GM18867 (cell line): ENCODE data around the gene NEIL1.
A peak's percentile ranks its signal among the peaks of the same experiment; 100 is the strongest.

ENCODE experiments used
- ATAC-seq: cut with Tn5 transposase; IDR thresholded peaks from one replicate; pipeline ENCODE4 v1.9.1; 2021; ENCODE audit warnings: mild to moderate bottlenecking, moderate library complexity; ENCODE audit not compliant: unreplicated experiment

The NEIL1 gene

DNA sequence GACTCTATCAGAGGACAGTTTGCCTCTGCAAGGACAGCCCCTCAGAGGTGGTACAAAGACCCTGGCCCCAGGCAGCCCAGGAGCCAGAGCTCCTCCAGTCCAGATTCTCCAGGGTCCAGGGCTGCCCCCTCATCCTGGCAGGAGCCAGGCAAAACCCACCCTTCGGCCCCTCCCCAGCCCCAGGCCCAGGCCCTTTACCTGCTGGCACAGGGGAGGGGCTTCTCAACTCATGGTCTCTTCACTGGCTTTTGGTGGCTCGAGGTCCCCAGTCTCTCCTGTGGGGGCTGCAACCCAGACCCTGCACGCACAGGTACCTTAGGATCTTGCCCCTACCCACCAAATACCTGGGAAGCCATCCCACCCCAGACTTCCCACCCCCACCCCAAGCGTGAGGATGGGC, 8.5 kb downstream of the NEIL1 start:
- no peak for ATAC-seq

DNA sequence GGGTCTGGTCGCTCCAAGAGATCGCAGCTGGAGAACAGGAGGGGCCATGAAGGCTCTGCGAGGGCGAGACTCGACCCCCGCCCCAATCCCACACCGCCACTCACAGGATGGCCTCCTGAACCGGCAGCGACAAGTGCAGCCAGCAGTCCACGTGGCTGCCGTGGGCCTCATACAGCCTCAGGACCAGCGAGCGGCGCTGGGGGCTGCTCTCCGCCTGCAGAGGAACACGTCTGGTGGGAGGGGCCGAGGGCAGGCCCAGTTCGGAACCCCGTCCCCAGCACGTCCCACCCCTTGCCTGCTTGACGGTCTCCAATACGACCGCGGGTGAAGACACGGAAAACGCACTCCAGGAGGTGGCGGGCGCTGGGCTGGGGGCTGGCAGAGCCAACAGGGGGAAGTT, 9.2 kb downstream of the NEIL1 start:
- no peak for ATAC-seq

DNA sequence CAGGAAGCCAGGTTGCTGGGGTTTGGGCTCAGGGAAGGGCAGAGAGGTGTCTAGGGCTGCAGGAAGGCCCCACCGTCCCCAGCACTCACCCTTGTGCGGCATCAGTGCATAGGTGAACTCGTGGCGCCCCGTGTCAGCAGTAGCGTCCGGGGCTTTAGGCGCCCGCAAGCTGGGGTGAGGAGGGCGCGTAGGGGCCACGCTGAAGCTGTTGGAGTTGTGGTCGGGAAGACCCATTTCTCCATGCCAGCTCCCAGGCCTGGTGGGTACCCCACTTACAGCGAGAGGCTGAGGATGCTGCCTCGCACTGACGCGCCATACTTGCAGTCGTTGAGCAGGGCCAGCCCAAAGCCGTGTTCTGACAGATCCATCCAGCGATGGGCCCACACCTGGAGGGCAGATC, 9.7 kb downstream of the NEIL1 start:
- no peak for ATAC-seq

DNA sequence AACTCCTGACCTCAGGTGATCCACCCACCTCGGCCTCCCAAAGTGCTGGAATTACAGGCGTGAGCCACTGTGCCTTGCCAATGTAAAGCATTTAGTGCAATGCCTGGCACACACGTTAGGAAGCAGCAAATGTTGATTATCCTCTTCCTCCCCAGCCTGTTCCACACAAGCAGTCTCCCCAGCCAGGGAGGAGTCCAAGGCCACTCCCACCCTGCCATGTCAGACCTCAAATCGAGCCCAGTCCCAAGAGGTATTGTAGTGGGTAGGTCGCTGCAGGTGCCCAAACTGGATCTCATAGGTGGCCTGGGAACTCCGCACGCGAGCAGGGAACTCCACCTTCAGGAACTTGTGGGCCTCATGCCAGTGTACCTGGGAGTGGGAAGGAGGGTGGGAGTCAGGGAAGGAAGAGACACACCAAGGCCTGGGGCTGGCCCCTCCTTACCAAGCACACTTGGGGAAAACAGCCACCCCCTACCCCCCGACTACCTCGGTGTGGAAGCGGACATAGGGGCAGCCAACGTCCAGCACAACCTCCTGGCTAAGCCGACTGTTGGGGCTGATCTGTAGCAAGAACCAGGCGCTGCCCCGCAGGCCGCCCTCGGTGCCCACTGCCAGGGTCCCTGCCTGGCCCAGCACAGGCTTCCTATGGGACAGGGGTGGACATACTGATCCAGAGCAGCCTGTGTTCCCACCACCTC, 11.3 kb downstream of the NEIL1 start:
- no peak for ATAC-seq

DNA sequence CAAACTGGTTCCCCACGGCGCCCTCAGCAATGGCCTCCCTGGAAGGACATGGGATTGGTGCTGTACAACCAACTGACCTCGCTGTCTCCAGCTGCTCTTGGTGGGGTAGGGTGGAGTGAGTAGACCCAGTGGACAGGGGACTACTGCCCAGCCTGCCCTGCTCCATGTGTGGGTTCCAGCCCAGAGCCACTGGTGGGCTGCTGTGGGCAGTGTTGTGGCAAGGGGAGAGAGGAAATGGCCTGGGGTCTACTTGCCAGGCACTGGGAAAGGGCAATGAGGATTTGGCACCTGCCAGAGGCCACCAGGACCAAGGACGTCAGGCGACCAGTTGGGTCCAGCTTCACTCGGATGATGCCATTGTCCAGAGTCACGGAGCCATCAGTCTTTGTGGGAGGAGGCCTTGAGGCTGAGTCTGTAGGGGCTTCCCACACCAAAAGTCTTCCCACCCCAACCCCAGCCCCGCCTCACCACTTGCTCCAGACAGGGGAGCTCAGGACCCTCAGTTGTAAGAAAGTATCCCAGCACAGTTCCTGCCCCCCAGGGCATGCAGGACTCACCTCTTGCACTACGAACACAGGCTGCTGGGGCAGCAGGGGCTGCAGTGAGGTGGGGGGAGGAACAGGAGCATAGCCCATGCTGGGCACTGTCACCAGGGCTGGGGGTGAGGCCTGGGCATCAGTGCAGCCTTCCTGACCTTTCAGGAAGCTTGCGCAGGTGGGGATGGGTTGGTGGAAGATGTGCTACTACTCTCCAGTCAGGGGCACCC, 12.1 kb downstream of the NEIL1 start:
- ATAC-seq = no peak

DNA sequence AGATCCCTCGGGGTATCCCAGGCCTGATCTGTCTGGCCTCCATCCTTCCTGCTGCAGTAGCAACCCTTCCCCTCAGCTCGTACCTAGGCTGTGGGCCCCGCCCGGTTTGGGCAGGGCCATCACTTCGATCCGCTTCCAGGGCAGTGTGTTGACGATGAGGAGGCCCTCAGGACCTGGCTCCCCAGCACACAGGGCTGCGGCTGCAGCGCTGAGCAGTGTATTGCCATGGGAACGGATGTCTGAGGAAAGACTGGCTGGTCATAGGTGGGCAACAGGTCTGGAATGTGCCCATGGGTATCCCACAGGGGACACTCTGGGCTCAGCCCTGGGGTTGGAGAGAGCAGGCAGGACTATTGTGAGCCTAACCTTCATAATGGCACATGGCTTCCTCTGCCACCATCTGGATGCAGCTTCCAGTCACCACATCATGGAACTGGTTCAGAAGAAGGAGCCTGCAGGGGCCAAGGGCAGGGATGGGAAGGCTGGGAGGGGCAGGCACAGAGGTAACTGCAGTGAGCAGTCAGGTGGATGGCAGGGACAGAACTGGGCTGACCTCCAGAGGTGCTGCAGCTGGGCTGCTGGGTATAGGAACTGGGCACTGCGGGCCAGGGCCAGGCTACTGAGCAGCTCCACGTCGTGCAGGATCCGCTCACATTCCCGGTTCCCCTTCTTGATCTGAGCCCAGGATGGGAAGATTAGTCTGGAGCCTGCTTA, 12.9 kb downstream of the NEIL1 start:
- ATAC-seq = no peak

DNA sequence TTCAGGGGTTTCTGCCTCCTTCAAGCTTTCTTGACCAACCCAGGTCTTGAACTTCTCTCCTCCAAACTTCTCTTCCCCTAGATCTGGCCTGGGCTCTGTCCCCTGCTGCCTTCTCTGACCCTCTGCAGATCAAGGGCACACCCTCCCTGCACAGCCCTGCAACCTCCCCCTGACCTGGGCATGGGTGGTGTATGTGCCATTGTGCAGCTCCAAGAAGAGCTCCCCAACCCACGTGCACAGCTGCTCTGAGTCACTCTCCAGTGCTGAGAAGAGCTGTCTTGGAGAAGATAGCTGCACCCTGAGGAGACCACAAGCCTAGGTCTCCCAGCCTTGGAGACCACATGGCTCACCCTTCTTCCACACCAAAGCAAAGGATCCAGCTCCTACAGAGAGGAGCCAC, 13.6 kb downstream of the NEIL1 start:
- ATAC-seq = no peak

DNA sequence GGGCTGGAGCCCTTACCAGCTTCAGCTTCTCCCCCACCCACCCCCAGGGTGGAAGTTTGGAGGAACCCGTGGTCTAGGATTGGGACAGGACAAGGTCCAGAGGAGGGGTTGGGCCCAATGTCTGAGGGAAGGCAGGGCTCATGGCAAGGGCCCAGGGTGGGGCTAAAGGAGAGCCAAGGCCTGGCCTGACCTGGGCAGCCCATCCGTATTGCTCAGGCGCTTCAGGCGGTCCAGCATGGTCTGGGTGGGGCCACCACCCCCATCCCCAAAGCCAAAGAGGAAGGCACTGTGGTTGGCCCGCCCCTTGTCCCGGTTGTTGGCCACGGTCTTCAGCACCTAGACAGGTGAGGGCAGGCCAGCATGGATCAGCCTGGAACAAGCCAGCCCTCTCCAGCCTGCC, 14.0 kb downstream of the NEIL1 start:
- no peak for ATAC-seq

DNA sequence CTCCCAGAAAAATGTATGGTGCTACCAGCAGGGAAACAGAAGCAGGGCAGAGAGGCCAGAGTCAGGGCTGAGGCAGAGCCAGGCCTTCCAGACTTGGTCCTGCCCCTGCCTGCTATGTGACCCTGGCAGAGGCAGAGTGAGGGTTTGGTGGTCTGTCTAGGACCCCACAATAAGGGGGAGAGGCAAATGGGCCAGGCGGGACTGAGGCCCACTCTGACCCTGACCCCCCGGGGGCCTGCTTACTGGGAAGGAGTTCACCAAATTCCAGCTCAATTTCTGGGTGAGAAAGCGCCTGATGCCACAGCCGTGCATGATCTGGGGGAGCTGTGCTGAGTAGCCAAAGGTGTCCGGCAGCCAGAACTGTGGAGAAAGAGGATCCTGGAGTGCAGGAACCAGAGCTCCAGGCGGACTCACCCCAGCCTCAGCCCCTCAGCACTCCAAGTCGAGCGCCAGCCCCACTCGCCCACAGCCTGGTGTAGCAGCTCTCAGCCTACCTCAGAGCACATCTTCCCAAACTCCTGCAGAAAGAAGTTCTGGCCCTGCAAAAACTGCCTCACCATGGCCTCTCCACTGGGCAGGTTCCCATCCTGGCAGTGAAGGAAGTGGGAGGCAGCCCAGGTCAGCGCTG, 14.6 kb downstream of the NEIL1 start:
- ATAC-seq = no peak

DNA sequence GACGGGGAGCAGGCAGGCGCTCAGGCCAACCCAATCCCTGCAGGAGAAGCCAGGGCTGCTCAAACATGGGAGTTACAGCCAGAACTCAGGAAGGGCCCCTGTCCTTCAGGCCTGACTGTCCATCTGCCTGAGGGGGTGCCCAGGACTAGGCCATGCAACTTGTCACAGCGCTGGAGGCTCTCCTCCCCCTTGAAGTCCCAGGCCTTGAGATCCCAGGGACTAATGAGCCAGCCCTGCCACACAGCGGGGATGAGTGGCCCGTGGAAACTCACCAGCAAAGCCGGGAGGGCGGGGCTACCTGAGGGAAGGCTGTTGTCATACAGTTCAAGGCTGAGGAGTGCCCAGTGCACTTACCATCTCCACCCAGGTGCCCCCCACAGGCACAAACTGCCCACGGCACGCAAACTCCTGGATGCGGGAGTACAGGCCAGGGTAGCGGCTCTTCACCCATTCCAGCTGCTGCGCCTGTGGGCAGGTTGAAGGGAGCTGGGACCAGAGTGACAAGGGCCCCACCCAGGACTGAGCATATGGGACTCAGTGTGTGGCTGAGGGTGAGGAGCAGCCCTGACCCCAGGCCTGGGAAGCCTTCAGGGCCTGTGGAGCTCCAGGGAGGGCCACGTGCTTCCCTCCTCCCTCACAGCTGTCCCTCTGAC, 15.3 kb downstream of the NEIL1 start:
- no peak for ATAC-seq

DNA sequence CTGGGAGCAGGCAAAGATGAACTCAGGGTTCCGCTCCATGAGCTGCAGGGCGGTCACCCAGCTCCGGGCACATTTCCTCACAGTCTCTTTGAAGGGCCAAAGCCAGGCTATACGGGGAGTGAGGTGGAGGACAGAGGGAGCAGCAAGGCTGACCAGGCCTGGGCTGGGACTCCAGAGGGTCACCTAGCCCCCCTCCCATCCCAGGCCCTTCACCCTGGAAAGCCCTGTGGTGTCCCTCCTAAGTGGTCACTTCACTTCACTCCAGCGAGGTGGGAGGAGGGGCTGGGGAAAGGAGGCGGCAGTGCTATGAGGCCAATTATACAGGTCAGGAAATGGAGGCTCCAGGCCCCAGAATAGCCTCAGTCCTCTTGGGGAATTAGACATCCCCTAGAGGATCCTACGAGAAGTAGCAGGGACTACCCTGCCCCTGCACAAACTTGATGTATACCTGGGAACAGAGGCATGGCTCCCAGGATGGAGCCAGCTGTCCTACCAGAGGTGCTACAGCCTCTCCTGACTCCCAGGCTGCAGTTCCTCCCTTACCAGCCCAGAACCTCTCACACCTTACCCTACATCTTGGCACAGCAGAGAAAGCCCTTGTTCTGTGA, 15.9 kb downstream of the NEIL1 start:
- ATAC-seq = no peak

DNA sequence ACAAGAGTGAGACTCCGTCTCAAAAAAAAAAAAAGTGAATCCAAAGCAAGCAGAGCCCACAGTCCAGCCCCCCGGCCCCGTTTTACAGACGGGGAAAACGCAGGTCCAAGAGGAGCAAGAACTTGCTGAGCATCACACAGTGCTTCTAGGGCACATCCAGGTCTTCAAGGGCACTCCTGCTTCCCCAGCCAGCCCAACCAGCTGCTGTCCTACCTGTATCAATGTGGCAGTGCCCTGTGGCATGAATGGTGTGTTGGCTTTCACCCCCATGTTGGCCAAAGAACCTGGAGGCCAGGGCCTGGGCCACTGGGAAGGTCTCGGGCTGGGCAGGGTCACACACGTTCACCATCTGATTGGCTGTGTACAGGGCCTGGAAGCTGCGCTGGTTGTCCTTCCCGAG, 16.9 kb downstream of the NEIL1 start:
- no peak for ATAC-seq

DNA sequence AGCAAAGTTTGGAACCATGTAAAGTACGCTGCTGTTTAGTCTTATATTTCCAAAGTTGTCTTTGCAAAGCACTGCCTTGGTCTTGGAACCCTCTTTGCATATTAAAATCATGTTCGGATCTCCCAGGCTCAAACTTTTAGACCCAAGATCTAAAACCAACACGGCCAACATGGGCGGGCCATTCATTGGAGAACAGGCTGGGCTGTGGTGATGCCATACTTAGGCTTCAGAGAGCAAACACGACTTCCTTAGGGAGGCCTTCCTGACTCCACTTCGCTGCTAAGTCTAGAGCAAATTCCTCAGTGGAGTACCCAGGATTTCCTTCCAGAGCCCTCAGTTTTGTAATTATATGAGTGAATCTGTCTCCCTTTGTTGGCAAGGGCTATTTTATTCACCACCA, 18.0 kb downstream of the NEIL1 start:
- ATAC-seq = no peak

DNA sequence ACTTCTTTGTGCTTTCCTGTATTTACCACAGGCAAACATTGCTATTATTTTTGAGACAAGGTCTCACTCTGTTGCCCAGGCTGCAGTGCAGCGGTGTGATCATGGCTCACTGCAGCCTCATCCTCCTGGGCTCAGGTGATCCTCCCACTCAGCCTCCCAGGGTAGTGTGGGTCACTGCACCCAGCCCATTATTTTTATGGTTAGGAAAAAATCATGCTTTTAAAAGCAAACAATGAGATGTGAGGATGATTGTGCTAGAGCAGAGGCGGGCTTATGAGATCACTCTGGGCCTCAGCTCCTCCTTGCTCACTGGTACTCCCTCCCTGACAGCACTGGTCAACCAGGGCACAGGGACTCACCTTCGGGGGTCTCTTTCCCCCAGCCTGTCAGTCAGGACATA, 19.3 kb downstream of the NEIL1 start:
- ATAC-seq = no peak

DNA sequence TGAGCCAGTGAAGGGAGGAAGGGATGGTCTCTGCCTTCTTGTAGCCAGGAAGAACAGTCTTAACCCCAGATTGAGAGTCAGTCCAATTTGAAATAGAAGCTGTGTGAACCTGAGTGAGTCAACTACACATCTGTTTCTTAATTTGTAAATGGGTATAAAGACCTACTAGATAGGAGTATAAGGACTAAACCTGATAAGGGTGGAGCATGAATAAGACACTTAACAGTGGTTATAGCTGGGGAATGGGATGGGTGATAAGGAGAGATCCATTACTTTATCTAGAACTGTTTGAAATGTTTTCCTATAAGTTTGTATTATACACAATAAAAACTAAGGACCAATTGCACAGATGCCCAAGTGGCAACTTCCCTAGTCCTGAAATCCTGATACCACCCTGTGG, 20.2 kb downstream of the NEIL1 start:
- ATAC-seq = no peak

DNA sequence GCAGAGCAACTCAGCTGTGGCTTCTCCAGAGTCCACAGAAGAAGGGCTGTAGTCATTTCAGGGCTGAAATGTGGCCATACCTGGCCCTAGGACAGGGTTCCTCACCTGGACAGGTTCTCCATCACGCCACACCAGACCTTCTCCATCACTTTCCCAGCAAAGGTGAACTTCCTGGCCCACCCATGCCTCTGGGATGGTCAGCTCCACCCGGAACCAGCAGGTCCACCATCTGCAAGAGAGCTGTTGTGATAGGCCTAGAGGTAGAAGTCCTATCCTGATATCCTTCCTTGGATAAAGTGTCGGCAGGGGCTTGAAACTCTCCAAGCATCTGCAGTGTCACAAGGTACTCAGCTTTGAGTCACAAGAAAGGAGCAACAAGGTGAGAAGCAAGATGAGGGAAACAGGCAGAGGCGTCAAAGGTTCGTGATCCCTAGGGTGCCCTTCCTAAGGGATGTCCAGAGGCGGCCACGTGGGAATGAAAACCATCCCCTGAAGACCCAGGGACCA, 20.6 kb downstream of the NEIL1 start:
- no peak for ATAC-seq

DNA sequence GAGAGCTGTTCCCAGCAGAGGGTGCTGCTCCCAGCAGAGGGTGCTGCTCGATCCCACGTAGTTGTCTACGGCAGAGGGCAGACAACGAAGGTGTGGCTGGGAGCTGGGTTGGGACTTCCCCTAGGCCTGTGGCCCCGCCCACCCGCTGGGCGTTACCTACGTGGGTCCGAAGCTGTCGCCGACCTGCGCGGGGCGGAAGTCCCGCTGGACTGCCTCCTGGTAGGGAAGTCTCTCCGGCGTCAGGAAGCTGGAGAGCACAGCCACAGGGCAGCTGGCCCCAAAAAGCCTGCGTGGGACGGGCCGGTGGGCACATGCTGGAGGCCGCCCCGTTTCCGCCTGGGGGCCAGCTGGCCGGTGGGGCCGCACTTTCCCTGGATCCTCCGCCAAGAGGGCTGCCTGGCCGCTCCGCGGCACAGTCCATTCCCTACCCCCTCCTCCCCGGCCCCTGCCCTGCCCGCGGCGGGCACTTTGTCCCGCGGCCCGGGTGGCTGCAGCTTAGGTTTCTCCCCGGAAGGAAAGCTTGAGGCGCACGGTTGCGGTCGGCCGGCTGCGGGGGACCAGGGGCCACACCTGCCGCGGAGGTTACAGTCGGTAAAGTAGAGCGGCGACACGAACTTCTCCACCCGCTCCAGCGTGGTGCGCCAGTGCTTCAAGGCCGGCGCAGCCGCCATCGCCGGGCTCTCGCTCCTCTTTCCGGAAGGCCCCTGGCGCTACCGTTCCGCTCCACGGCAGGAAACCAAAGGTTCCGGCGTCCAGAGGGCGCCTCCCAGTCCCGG, 21.3 kb downstream of the NEIL1 start, which contains the start of gene MAN2C1:
MAN2C1 (minus strand) TSS at position 695 of the 776 bp plus-strand sequence; CDS start at position 671, 24 bp downstream.
- ATAC-seq = peak; percentile 84

DNA sequence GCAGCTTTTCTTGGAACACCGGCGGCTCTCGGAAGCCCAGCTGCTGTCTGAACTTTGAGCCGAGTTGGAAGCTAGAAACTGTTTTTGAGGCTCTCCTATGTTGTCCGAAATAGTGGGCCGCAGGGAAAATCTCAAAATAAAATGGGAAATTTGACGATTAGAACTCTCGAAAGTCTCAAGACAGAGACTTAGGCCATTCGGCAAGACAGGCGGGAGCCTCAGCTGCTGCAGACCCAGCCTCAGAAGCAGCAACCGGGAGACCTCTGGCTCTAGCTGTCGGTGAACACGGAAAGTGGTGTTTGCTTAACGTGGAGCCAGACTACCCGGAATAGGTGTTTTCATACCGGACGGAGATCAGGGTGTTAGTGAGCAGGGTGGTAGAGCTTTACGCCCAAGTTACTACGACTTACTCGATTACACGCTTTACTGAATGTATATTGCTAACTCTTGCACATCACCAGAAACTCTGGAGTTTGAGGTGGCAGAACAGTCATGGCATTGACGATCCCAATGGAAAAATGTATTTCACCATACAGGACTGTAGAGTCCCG, 21.9 kb downstream of the NEIL1 start:
- peak; percentile 3 for ATAC-seq

DNA sequence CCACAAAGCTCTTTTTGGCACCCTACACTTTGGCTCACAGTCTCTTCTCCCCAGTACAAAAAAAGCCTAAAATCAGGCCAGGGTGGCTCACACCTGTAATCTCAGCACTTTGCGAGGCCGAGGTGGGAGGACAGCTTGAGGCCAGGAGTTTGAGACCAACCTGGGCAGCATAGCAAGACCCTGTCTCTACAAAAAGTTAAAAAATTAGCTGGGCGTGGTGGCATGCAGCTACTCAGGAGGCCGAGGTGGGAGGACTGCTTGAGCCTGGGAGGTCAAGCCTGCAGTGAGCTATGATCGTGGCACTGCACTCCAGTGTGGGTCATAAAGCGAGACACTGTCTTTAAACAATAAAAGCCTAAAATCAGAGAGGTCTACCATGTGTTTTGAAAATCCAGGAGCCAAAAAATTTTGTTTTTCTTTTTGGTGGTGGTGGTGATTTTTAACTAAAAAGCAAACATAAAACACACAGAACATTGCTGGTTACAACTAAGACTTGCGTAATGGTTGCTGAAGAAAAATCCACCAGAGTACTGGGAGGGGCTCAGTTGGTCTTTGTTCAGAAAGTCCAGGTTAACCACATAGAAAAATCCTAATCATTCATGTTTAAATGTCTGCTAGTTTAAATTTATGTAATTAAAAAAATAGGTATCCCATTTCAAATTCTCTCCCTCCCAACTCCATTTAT, 23.2 kb downstream of the NEIL1 start:
- ATAC-seq = no peak
